Left lung (tissue), 10 donors: Measurements from ENCODE around the gene TPD52L1. TPM values are rescaled to one million over a fixed set of nuclear protein-coding genes. Genes with fewer than 3 reads are reported as not detected.

ENCODE experiments used
- ATAC-seq: fragments of 200-7000 bp; cut with Tn5 transposase; one replicate; pipeline ENCODE4 v1.9.1; 2020; ENCODE audit warnings: moderate library complexity
- DNase-seq, 4 donors: peaks; one replicate each; pipeline ENCODE4 v3.0.0-alpha.2; 2013 to 2020
- H3K27ac ChIP-seq, 2 donors: fragments of 200-600 bp; sonication (generic) in 1 of 2; one replicate each; pipeline versions ENCODE4 v1.5.0 to v1.8.0; 2020 to 2021
- H3K27me3 ChIP-seq, 2 donors: fragments of 200-600 bp; sonication (generic) in 1 of 2; one replicate each; pipeline versions ENCODE4 v1.5.0 to v1.8.0; 2020 to 2021
- H3K36me3 ChIP-seq, 2 donors: fragments of 200-600 bp; sonication (generic) in 1 of 2; one replicate each; pipeline versions ENCODE4 v1.5.0 to v1.8.0; 2020 to 2021
- H3K4me1 ChIP-seq, 2 donors: fragments of 200-600 bp; one replicate each; pipeline ENCODE4 v1.8.0; 2021
- H3K4me3 ChIP-seq, 2 donors: fragments of 200-600 bp; sonication (generic) in 1 of 2; one replicate each; pipeline versions ENCODE4 v1.5.0 to v1.8.0; 2020 to 2021; ENCODE audit warnings: mild to moderate bottlenecking in 1 of 2
- H3K9me3 ChIP-seq, 2 donors: fragments of 200-600 bp; sonication (generic) in 1 of 2; one replicate each; pipeline versions ENCODE4 v1.5.0 to v1.8.0; 2020 to 2021
- intact Hi-C, 2 donors: fragments of 100-400 bp; cut with DNase I; formaldehyde crosslinking; loops; one replicate each; pipeline versions ENCODE4 v1.11.2 to v1.14.2; 2022
- polyA plus RNA-seq, 6 donors: library from polyadenylated mRNA; unstranded; fragments of 120-200 nt; gene quantifications; one replicate each; pipeline ENCODE4 v1.2.1, GENCODE V29; 2013; ENCODE audit not compliant: insufficient read length in 6 of 6
- total RNA-seq, 2 donors: library from RNA; stranded (reverse); fragmentation: NEBNext Ultra II Directional; extraction: Animal tissue kit (Norgen Biotek cat#: 25700); gene quantifications; one replicate each; pipeline ENCODE4 v1.2.1, GENCODE V29; 2021
- TF ChIP-seq, protein P1 (sequence below), 2 donors: fragments of 200-600 bp; sonication (generic) in 1 of 2; IDR thresholded peaks; one replicate each; pipeline versions ENCODE4 v1.5.0 to v1.8.0; 2021; ENCODE audit warnings: antibody characterized with exemption in 2 of 2
- donor health status: DM: no; HTN: yes; CAD: no.
- donor health status: DM: no; HTN: no; CAD: no.

TPD52L1 gene
- total and polyA plus RNA-seq, 8 donors, result 17.4 to 125 (median 80.4) TPM

GRCh38 chr6:125169058-125169457 lies 15.5 kb downstream of the TPD52L1 start:
- no peaks in the 10 kb centered on the region for H3K4me1 ChIP-seq
- ATAC-seq (peak; percentile 57), DNase-seq (no peak)
- no peaks in the 10 kb centered on the region for H3K9me3 ChIP-seq
- TF ChIP-seq, protein P1, sequence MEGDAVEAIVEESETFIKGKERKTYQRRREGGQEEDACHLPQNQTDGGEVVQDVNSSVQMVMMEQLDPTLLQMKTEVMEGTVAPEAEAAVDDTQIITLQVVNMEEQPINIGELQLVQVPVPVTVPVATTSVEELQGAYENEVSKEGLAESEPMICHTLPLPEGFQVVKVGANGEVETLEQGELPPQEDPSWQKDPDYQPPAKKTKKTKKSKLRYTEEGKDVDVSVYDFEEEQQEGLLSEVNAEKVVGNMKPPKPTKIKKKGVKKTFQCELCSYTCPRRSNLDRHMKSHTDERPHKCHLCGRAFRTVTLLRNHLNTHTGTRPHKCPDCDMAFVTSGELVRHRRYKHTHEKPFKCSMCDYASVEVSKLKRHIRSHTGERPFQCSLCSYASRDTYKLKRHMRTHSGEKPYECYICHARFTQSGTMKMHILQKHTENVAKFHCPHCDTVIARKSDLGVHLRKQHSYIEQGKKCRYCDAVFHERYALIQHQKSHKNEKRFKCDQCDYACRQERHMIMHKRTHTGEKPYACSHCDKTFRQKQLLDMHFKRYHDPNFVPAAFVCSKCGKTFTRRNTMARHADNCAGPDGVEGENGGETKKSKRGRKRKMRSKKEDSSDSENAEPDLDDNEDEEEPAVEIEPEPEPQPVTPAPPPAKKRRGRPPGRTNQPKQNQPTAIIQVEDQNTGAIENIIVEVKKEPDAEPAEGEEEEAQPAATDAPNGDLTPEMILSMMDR (IDR thresholded peaks at IDR 0.05), result no peak
- H3K36me3 ChIP-seq, result no peaks in the 10 kb centered on the region
- H3K27ac ChIP-seq, result no peak overlapping the region
- no peak overlapping the region for H3K4me3 ChIP-seq
- intact Hi-C loops, result no loop called here
- H3K27me3 ChIP-seq, result no peaks in the 10 kb centered on the region

- no peak overlapping the region for H3K27ac ChIP-seq
- ATAC-seq, result no peak
- no peaks in the 10 kb centered on the region for H3K9me3 ChIP-seq
- TF ChIP-seq, protein P1 (IDR thresholded peaks at IDR 0.05), result no peak
- no peak overlapping the region for H3K4me3 ChIP-seq
- no peaks in the 10 kb centered on the region for H3K36me3 ChIP-seq
- DNase-seq, result no peak
- intact Hi-C loops, result no loop called here
- H3K4me1 ChIP-seq, result no peaks in the 10 kb centered on the region
- no peaks in the 10 kb centered on the region for H3K27me3 ChIP-seq
Observed at GRCh38 chr6:125169522-125169921, 15.9 kb downstream of the TPD52L1 start.

DNA sequence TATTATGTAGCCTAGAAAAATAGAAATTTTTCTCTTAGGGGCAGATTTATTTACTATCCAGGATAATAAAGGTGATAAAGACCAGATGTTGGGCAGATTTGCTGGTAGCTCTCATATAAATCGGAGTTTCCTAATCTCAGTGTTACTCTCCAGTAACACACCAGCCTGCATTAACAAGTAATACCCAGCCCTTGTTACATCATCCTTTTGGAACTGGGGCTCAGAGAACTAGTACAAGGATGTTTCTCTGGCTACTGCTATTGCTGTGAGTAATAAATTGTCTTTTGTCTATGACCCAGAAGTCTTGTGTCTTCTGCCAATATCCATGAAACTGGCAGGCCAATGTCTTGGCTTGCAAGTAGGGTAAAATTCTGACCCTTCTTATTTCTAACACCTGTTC lies 16.8 kb downstream of the TPD52L1 start:
- Histone ChIP-seq H3K36me3 (no peaks in the 10 kb centered on the region), H3K4me3 (no peak overlapping the region), H3K9me3 (no peaks in the 10 kb centered on the region), H3K27ac (no peak overlapping the region), H3K27me3 (no peaks in the 10 kb centered on the region), H3K4me1 (no peaks in the 10 kb centered on the region)
- ATAC-seq, result no peak
- TF ChIP-seq, protein P1 (IDR thresholded peaks at IDR 0.05), result no peak
- intact Hi-C loops, result no loop called here
- no peak for DNase-seq

GRCh38 chr6:125173341-125174095 lies 19.9 kb downstream of the TPD52L1 start:
- intact Hi-C loops, result no loop called here
- no peaks in the 10 kb centered on the region for H3K4me1 ChIP-seq
- TF ChIP-seq, protein P1 (IDR thresholded peaks at IDR 0.05), result no peak
- no peak for DNase-seq
- peak; percentile 95 for ATAC-seq
- H3K9me3 ChIP-seq, result no peaks in the 10 kb centered on the region
- H3K4me3 ChIP-seq, result no peak overlapping the region
- H3K27ac ChIP-seq, result no peak overlapping the region
- no peaks in the 10 kb centered on the region for H3K36me3 ChIP-seq
- H3K27me3 ChIP-seq, result no peaks in the 10 kb centered on the region

- DNase-seq, result no peak
- no peak overlapping the region for H3K4me3 ChIP-seq
- no peak for ATAC-seq
- no peaks in the 10 kb centered on the region for H3K4me1 ChIP-seq
- H3K27me3 ChIP-seq, result no peaks in the 10 kb centered on the region
- H3K9me3 ChIP-seq, result no peaks in the 10 kb centered on the region
- intact Hi-C loops, result no loop called here
- TF ChIP-seq, protein P1 (IDR thresholded peaks at IDR 0.05), result no peak
- H3K36me3 ChIP-seq, result no peaks in the 10 kb centered on the region
- H3K27ac ChIP-seq, result no peak overlapping the region
Observed at GRCh38 chr6:125174626-125175025, 21.1 kb downstream of the TPD52L1 start.
